NT2/D1 (cell line): ENCODE results near the gene CIDEC.

Source experiments
- SUZ12 ChIP-seq: IDR thresholded peaks from 2 replicates; pipeline ENCODE4 v1.6.1; 2011; ENCODE audit not compliant: insufficient read length, insufficient read depth; ENCODE audit errors: extremely low read depth
- YY1 ChIP-seq: IDR thresholded peaks from 2 replicates; pipeline ENCODE4 v1.6.1; 2011; ENCODE audit not compliant: insufficient read length, insufficient read depth
- ZNF274 ChIP-seq: IDR thresholded peaks from 2 replicates; pipeline ENCODE4 v1.6.1; 2011; ENCODE audit warnings: mild to moderate bottlenecking, low read depth, low read length

- TF ChIP-seq YY1 (no peak), ZNF274 (no peak), SUZ12 (no peak)
Observed at GRCh38 chr3:9899289-9899791, 19.3 kb upstream of the CIDEC start.
